Spleen (tissue), 7 donors: Measurements from ENCODE around the gene CRMP1.

Source experiments
- CTCF ChIP-seq, 11 experiments: fragments of 200-600 bp in 7 of 11; fragments of 450-650 bp in 4 of 11; sonication (generic) in 4 of 11; IDR thresholded peaks in 8 of 11; conservative IDR thresholded peaks in 3 of 11; 1 replicate in 7 of 11; 2 replicates in 4 of 11; pipeline versions ENCODE4 v1.4.0 to v1.8.0; 2016 to 2021; ENCODE audit warnings: antibody characterized with exemption in 11 of 11, inconsistent platforms in 4 of 11, mild to moderate bottlenecking in 1 of 11
- POLR2A ChIP-seq, 3 donors: fragments of 450-650 bp; IDR thresholded peaks; one replicate each; pipeline ENCODE4 v1.5.1; 2017; ENCODE audit warnings: antibody characterized with exemption in 3 of 3, mild to moderate bottlenecking in 1 of 3
- donor health status: DM: no; HTN: no; CAD: no; lungs with moderate emphysema.
- donor health status: DM: no; HTN: no; CAD: no.
- donor health status: DM: no; HTN: no; CAD: no.

GRCh38 chr4:5865896-5866599 lies 26.8 kb downstream of the CRMP1 start:
- no peak for TF ChIP-seq CTCF (IDR thresholded peaks at IDR 0.05 in 8 of 11, conservative IDR thresholded peaks at IDR 0.05 in 3 of 11)
- no peak for TF ChIP-seq POLR2A (IDR thresholded peaks at IDR 0.05)
